Measurements from ENCODE around the gene COL9A3. TPM values are rescaled to one million over a fixed set of nuclear protein-coding genes. Genes with fewer than 3 reads are reported as not detected.
A peak's percentile ranks its signal among the peaks of the same experiment; 100 is the strongest.

The COL9A3 gene
- total and polyA plus RNA-seq, 8 donors, result 2.3 to 107 (median 56.2) TPM

- Histone ChIP-seq H3K4me1 (peaks cover 6 to 26% of the 10 kb centered on the region in 2 donors), H3K9me3 (no peaks in the 10 kb centered on the region), H3K27me3 (peaks cover 0 to 9% of the 10 kb centered on the region in 2 donors), H3K36me3 (no peaks in the 10 kb centered on the region), H3K4me3 (no peak overlapping the region), H3K27ac (peak overlapping the region in 1 of 2 donors; percentile 76)
- ATAC-seq (no peak), DNase-seq (peak in 1 of 4 donors; percentile 53)
- TF ChIP-seq CTCF (IDR thresholded peaks at IDR 0.05), result no peak
- intact Hi-C loops (cut with DNase I), result no loop called here
Measured at GRCh38 chr20:62831854-62832211, 15.0 kb downstream of the COL9A3 start.

- Histone ChIP-seq H3K4me1 (peaks cover 6 to 26% of the 10 kb centered on the region in 2 donors), H3K4me3 (peak overlapping the region in 1 of 2 donors; percentile 26), H3K27me3 (peaks cover 0 to 9% of the 10 kb centered on the region in 2 donors), H3K27ac (peak overlapping the region in 1 of 2 donors; percentile 76), H3K36me3 (no peaks in the 10 kb centered on the region), H3K9me3 (no peaks in the 10 kb centered on the region)
- peak; percentile 79 for ATAC-seq
- intact Hi-C loops (cut with DNase I), result no loop called here
- peak in 3 of 4 donors; percentile 74 to 90 (median 80) for DNase-seq
- TF ChIP-seq CTCF (IDR thresholded peaks at IDR 0.05), result no peak
Measured at GRCh38 chr20:62832212-62832922, 15.5 kb downstream of the COL9A3 start.

GRCh38 chr20:62832951-62833391, 16.1 kb downstream of the COL9A3 start:
- Histone ChIP-seq H3K27me3 (peaks cover 0 to 9% of the 10 kb centered on the region in 2 donors), H3K4me1 (peaks cover 6 to 30% of the 10 kb centered on the region in 2 donors), H3K4me3 (peak overlapping the region in 1 of 2 donors; percentile 26), H3K27ac (peak overlapping the region in 1 of 2 donors; percentile 76), H3K9me3 (no peaks in the 10 kb centered on the region), H3K36me3 (no peaks in the 10 kb centered on the region)
- peak in 1 of 4 donors; percentile 84 for DNase-seq
- peak; percentile 7 for ATAC-seq
- TF ChIP-seq CTCF (IDR thresholded peaks at IDR 0.05), result no peak
- intact Hi-C loops (cut with DNase I), result no loop called here

- ATAC-seq (no peak), DNase-seq (peak in 1 of 4 donors; percentile 57)
- intact Hi-C loops (cut with DNase I), result no loop called here
- peaks cover 6 to 33% of the 10 kb centered on the region in 2 donors for H3K4me1 ChIP-seq
- no peak overlapping the region for H3K27ac ChIP-seq
- TF ChIP-seq CTCF (IDR thresholded peaks at IDR 0.05), result no peak
- no peaks in the 10 kb centered on the region for H3K36me3 ChIP-seq
- no peak overlapping the region for H3K4me3 ChIP-seq
- peaks cover 0 to 9% of the 10 kb centered on the region in 2 donors for H3K27me3 ChIP-seq
- no peaks in the 10 kb centered on the region for H3K9me3 ChIP-seq
Measured at GRCh38 chr20:62834967-62835730, 18.3 kb downstream of the COL9A3 start.
